ENCODE measurements around the gene RNF167. TPM values are rescaled to one million over a fixed set of nuclear protein-coding genes. Genes with fewer than 3 reads are reported as not detected.
A peak's percentile ranks its signal among the peaks of the same experiment; 100 is the strongest.

RNF167 gene
- total and polyA plus RNA-seq, 2 of the 8 experiments (the other 6 are each of a cell fraction or from before 2014, with no cell fraction given), result 140 to 281 TPM

GRCh38 chr17:4939796-4940554 is at the start of gene RNF167, which contains the start of gene SLC25A11 (continued):
- no peak for TF ChIP-seq RXRA (IDR thresholded peaks at IDR 0.05; ENCODE audit: insufficient read depth, low read depth, low read length)
- no peak for TF ChIP-seq RNF2 (IDR thresholded peaks at IDR 0.05; ENCODE audit: borderline replicate concordance, low read depth, low read length, missing control alignments, poor library complexity, severe bottlenecking)
- TF ChIP-seq BCL11A (IDR thresholded peaks at IDR 0.05; ENCODE audit: low read depth in 2 of 2, low read length in 2 of 2), result no peak
- TF ChIP-seq GTF2F1 (IDR thresholded peaks at IDR 0.05; ENCODE audit: borderline replicate concordance, low read depth, low read length), result no peak; the same call in 1 of the 2 replicates
- TF ChIP-seq CHD2 (IDR thresholded peaks at IDR 0.05; ENCODE audit: low read length), result peak; percentile 100
- no peak; the same call in 1 of the 2 replicates for TF ChIP-seq BACH1 (IDR thresholded peaks at IDR 0.05; ENCODE audit: low read length)
- TF ChIP-seq SRF (IDR thresholded peaks at IDR 0.05; ENCODE audit: low read depth, low read length), result no peak
- no peak for TF ChIP-seq MAFK (IDR thresholded peaks at IDR 0.05; ENCODE audit: low read depth, low read length)
- no peak for TF ChIP-seq NANOG (IDR thresholded peaks at IDR 0.05; ENCODE audit: insufficient read depth, low read depth, low read length, poor library complexity, severe bottlenecking)
- no peak for TF ChIP-seq USF2 (IDR thresholded peaks at IDR 0.05; ENCODE audit: low read length)
- TF ChIP-seq YY1 (IDR thresholded peaks at IDR 0.05; ENCODE audit: low read depth, low read length), result 0 out of 2 replicates have a peak, but pooled peaks have one; percentile 68
- TF ChIP-seq RFX5 (IDR thresholded peaks at IDR 0.05; ENCODE audit: borderline replicate concordance, low read depth, low read length), result no peak
- TF ChIP-seq, protein P1, sequence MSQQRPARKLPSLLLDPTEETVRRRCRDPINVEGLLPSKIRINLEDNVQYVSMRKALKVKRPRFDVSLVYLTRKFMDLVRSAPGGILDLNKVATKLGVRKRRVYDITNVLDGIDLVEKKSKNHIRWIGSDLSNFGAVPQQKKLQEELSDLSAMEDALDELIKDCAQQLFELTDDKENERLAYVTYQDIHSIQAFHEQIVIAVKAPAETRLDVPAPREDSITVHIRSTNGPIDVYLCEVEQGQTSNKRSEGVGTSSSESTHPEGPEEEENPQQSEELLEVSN (IDR thresholded peaks at IDR 0.05), result no peak; the same call in 1 of the 2 replicates
- TF ChIP-seq GABPA (IDR thresholded peaks at IDR 0.05; ENCODE audit: borderline replicate concordance, insufficient read depth, low read length), result no peak
- peak; percentile 99 for TF ChIP-seq BRCA1 (IDR thresholded peaks at IDR 0.05; ENCODE audit: low read depth, low read length)
- no peak for TF ChIP-seq CHD1 (IDR thresholded peaks at IDR 0.05; ENCODE audit: low read depth, low read length)
- TF ChIP-seq CBX8 (IDR thresholded peaks at IDR 0.05; ENCODE audit: borderline replicate concordance, low read depth, low read length), result no peak
- TF ChIP-seq ASH2L (IDR thresholded peaks at IDR 0.05; ENCODE audit: low read length), result peak; percentile 9
- TF ChIP-seq ZNF274 (IDR thresholded peaks at IDR 0.05; ENCODE audit: borderline replicate concordance, extremely low read depth, low read length), result no peak
- peak; percentile 64 for TF ChIP-seq TAF7 (optimal IDR thresholded peaks at IDR 0.05; ENCODE audit: borderline replicate concordance, low read depth, low read length)
- peak; percentile 84 for TF ChIP-seq PHF8 (conservative IDR thresholded peaks at IDR 0.05; ENCODE audit: low read depth, low read length)
- TF ChIP-seq SAP30 (IDR thresholded peaks at IDR 0.05; ENCODE audit: insufficient read depth, insufficient replicate concordance, low read length), result no peak
